NCI-H82 (cell line): ENCODE measurements around the gene WNT9B.

ENCODE experiments used
- DNase-seq: peaks from one replicate; lab custom pipeline; 2025; lab: John Stamatoyannopoulos, UW

Gene WNT9B

GRCh38 chr17:46854515-46854914 lies 3.1 kb downstream of the WNT9B start:
- no peak for DNase-seq

GRCh38 chr17:46854948-46855347 lies 3.6 kb downstream of the WNT9B start:
- DNase-seq: no peak

GRCh38 chr17:46857600-46857999 lies 6.2 kb downstream of the WNT9B start:
- no peak for DNase-seq

GRCh38 chr17:46859996-46860395 lies 8.6 kb downstream of the WNT9B start:
- DNase-seq: no peak

GRCh38 chr17:46862949-46863348 lies 11.6 kb downstream of the WNT9B start:
- peak; percentile 73 for DNase-seq

- DNase-seq: no peak
Observed at GRCh38 chr17:46863383-46864121, 12.2 kb downstream of the WNT9B start.

GRCh38 chr17:46865100-46865499 lies 13.7 kb downstream of the WNT9B start:
- no peak for DNase-seq

- no peak for DNase-seq
Observed at GRCh38 chr17:46866325-46866724, 14.9 kb downstream of the WNT9B start.

- no peak for DNase-seq
Observed at GRCh38 chr17:46866747-46867146, 15.4 kb downstream of the WNT9B start.

GRCh38 chr17:46868689-46869187 lies 17.4 kb downstream of the WNT9B start:
- no peak for DNase-seq

GRCh38 chr17:46869296-46869695 lies 17.9 kb downstream of the WNT9B start:
- no peak for DNase-seq

GRCh38 chr17:46869975-46870803 lies 18.8 kb downstream of the WNT9B start:
- no peak for DNase-seq

- DNase-seq: no peak
Observed at GRCh38 chr17:46872421-46872820, 21.0 kb downstream of the WNT9B start.

- DNase-seq: no peak
Observed at GRCh38 chr17:46873941-46874645, 22.7 kb downstream of the WNT9B start.

- no peak for DNase-seq
Observed at GRCh38 chr17:46874906-46875305, 23.5 kb downstream of the WNT9B start.

GRCh38 chr17:46875849-46876352 lies 24.5 kb downstream of the WNT9B start:
- no peak for DNase-seq

GRCh38 chr17:46876353-46876887 lies 25.0 kb downstream of the WNT9B start:
- peak; percentile 47 for DNase-seq

- no peak for DNase-seq
Observed at GRCh38 chr17:46876926-46877325, 25.5 kb downstream of the WNT9B start.

- no peak for DNase-seq
Observed at GRCh38 chr17:46877466-46877865, 26.1 kb downstream of the WNT9B start.

GRCh38 chr17:46878055-46878454 lies 26.7 kb downstream of the WNT9B start:
- no peak for DNase-seq

GRCh38 chr17:46879101-46879500 lies 27.7 kb downstream of the WNT9B start:
- no peak for DNase-seq

- no peak for DNase-seq
Observed at GRCh38 chr17:46881015-46881414, 29.6 kb downstream of the WNT9B start.
